Endothelial cell of umbilical vein (primary cell): Measurements from ENCODE around the gene NR6A1.

Experiments
- CTCF ChIP-seq, 2 donors: IDR thresholded peaks; 1 replicate in 1 of 2; 2 replicates in 1 of 2; pipeline ENCODE4 v1.5.1; 2011; ENCODE audit warnings: low read length in 2 of 2, mild to moderate bottlenecking in 2 of 2, moderate library complexity in 2 of 2, control low read depth in 1 of 2, inconsistent platforms in 1 of 2, low read depth in 1 of 2; ENCODE audit not compliant: insufficient read depth in 1 of 2; ENCODE audit errors: extremely low read depth in 1 of 2
- EZH2 ChIP-seq: IDR thresholded peaks from 2 replicates; pipeline ENCODE4 v1.6.1; 2012; ENCODE audit warnings: borderline replicate concordance, low read depth, mild to moderate bottlenecking, moderate library complexity, low read length, inconsistent platforms; ENCODE audit not compliant: severe bottlenecking
- GATA2 ChIP-seq: IDR thresholded peaks from 2 replicates; pipeline ENCODE4 v1.7.0; 2011; ENCODE audit warnings: low read depth, mild to moderate bottlenecking, moderate library complexity, mixed read lengths, low read length; ENCODE audit not compliant: insufficient read length, insufficient read depth
- JUN ChIP-seq: IDR thresholded peaks from 2 replicates; pipeline ENCODE4 v1.6.1; 2011; ENCODE audit warnings: borderline replicate concordance, low read depth; ENCODE audit not compliant: insufficient read length, insufficient read depth
- MAX ChIP-seq: IDR thresholded peaks from 2 replicates; pipeline ENCODE4 v1.6.1; 2011; ENCODE audit not compliant: insufficient read depth, insufficient read length
- MYC ChIP-seq: IDR thresholded peaks from one replicate; pipeline ENCODE4 v1.6.1; 2011; ENCODE audit warnings: mild to moderate bottlenecking, low read depth, low read length
- POLR2A ChIP-seq: IDR thresholded peaks from 2 replicates; pipeline ENCODE4 v1.6.1; 2012; ENCODE audit warnings: low read depth, mild to moderate bottlenecking, control low read depth, low read length
- POLR2AphosphoS5 ChIP-seq: IDR thresholded peaks from 2 replicates; pipeline ENCODE4 v1.6.1; 2012; ENCODE audit warnings: low read depth, mild to moderate bottlenecking, control low read depth, low read length, moderate library complexity; ENCODE audit not compliant: insufficient read depth

GRCh38 chr9:124510650-124511425 is 260.3 kb downstream of the NR6A1 start:
- no peak for TF ChIP-seq CTCF (IDR thresholded peaks at IDR 0.05; ENCODE audit: extremely low read depth in 1 of 2, insufficient read depth in 1 of 2, low read depth in 1 of 2, low read length in 2 of 2)
- TF ChIP-seq EZH2 = no peak
- no peak for TF ChIP-seq POLR2A
- TF ChIP-seq MAX = no peak
- no peak for TF ChIP-seq POLR2AphosphoS5
- no peak for TF ChIP-seq JUN
- TF ChIP-seq MYC = no peak
- TF ChIP-seq GATA2 = no peak
